HG03439 (cell line): ENCODE results near the gene TGM6.
A peak's percentile ranks its signal among the peaks of the same experiment; 100 is the strongest.

Source experiments
- ATAC-seq: cut with Tn5 transposase; IDR thresholded peaks from one replicate; pipeline ENCODE4 v1.9.1; 2021; ENCODE audit warnings: mild to moderate bottlenecking, moderate library complexity; ENCODE audit not compliant: unreplicated experiment

The TGM6 gene

GRCh38 chr20:2363587-2363986 lies 17.1 kb upstream of the TGM6 start:
- ATAC-seq: no peak

GRCh38 chr20:2364044-2364443 lies 16.7 kb upstream of the TGM6 start:
- no peak for ATAC-seq

- no peak for ATAC-seq
Observed at GRCh38 chr20:2365091-2365490, 15.6 kb upstream of the TGM6 start.

- no peak for ATAC-seq
Observed at GRCh38 chr20:2365666-2366065, 15.0 kb upstream of the TGM6 start.

GRCh38 chr20:2368621-2369020 lies 12.1 kb upstream of the TGM6 start:
- ATAC-seq: no peak

GRCh38 chr20:2373098-2373497 lies 7.6 kb upstream of the TGM6 start:
- ATAC-seq: no peak

GRCh38 chr20:2374346-2375125 lies 6.2 kb upstream of the TGM6 start:
- ATAC-seq: no peak

GRCh38 chr20:2378893-2379292 lies 1.8 kb upstream of the TGM6 start:
- no peak for ATAC-seq

- ATAC-seq: no peak
Observed at GRCh38 chr20:2379511-2380229, 1.0 kb upstream of the TGM6 start.

- ATAC-seq: no peak
Observed at GRCh38 chr20:2381303-2381702, 602 bp downstream of the TGM6 start.

- no peak for ATAC-seq
Observed at GRCh38 chr20:2382833-2383232, 2.1 kb downstream of the TGM6 start.

- no peak for ATAC-seq
Observed at GRCh38 chr20:2385026-2385425, 4.3 kb downstream of the TGM6 start.

- ATAC-seq: no peak
Observed at GRCh38 chr20:2385496-2385895, 4.8 kb downstream of the TGM6 start.

- ATAC-seq: no peak
Observed at GRCh38 chr20:2386516-2387179, 5.9 kb downstream of the TGM6 start.

- peak; percentile 79 for ATAC-seq
Observed at GRCh38 chr20:2387180-2387577, 6.5 kb downstream of the TGM6 start.

- ATAC-seq: no peak
Observed at GRCh38 chr20:2387580-2387979, 6.9 kb downstream of the TGM6 start.

GRCh38 chr20:2390951-2391675 lies 10.4 kb downstream of the TGM6 start:
- no peak for ATAC-seq

- no peak for ATAC-seq
Observed at GRCh38 chr20:2394411-2395055, 13.8 kb downstream of the TGM6 start.

- no peak for ATAC-seq
Observed at GRCh38 chr20:2395136-2395535, 14.4 kb downstream of the TGM6 start.

GRCh38 chr20:2396241-2396814 lies 15.6 kb downstream of the TGM6 start:
- ATAC-seq: no peak
